ENCODE data around the gene RERE.

RERE gene

GRCh38 chr1:8415526-8416278 is 401.7 kb downstream of the RERE start:
- DNase-seq = no peak

DNA sequence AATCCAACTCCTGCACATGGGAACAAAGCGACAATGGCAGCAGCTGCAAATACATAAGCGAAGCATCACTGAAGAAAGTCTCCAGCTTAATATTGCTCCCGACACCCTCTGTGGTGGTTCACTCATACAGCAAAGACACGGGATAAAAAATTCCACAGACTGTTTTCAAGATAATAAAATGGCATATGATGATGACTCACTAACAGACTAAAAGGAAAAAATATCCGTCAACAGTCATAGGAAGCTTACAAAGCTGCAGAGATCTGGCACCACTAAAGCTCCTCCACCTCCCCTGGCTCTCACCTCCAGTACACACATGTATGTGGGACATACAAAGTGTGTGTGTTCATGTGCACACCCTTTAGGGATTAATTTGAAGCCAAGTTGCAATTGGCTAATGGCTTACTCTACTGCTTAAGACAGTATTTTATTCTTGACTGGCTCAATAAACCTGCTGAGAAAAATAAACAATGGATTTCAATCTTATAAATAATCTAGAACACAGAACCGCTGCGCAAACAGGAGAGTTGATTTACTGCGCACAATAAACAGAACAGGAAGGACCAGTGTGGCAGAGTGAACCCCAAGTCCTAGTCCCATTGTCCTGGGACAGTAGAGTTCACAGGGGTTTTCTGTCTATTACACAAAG is 405.1 kb downstream of the RERE start:
- DNase-seq = no peak

DNA sequence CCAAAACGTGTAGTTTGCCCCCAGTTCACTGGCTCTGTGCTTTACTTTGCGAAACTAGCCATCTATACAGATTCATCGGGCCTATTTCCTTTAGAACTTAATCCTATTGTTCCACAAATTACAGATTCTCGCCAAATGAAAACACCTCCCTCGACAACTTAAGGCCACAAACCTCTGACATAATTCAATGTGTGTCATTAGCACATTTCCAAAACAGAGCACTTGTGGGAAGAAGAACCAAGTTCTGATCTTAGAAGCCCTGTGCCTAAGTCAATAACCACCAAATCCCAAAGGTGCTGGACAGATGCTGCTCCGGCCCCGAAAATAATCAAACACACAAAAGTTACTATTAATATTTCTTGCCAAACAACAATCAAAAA is 405.6 kb downstream of the RERE start:
- DNase-seq = no peak

DNA sequence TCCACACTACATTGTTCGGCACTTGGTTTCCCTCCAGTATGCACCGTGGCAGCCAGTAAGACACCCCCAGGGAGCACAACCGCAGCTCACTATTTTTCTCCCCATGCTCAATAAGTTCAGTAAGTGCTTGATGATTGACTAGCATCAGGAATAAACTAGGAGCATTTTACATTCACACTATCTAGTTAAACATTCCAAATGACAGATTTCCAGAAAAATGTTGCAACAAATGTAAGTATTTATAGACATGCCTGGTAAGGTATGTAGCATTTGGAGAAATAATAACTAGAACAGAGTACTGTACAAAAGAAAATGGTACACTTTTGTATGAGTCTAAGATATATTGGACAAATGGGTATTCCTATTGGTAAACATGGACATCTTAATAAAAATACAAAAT is 406.6 kb downstream of the RERE start:
- no peak for DNase-seq

DNA sequence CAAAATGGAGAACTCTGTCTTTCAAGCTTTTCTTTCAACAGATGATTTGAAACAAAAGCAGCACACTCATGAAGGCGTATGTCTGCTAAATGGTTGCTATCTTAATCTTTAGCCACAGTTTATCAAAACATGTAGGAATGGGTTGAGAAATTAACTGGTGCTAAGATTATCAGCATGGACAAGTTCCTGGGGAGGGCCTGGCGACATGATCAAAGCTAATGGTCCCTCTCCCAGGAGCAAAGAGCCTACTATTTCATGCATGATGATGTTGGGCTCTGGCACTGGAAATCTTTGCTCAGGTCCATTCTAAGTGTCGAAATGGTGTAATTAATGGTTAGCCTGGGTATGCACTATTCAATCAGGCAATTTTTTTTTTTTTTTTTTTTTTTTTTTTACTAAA is 407.8 kb downstream of the RERE start:
- no peak for DNase-seq

DNA sequence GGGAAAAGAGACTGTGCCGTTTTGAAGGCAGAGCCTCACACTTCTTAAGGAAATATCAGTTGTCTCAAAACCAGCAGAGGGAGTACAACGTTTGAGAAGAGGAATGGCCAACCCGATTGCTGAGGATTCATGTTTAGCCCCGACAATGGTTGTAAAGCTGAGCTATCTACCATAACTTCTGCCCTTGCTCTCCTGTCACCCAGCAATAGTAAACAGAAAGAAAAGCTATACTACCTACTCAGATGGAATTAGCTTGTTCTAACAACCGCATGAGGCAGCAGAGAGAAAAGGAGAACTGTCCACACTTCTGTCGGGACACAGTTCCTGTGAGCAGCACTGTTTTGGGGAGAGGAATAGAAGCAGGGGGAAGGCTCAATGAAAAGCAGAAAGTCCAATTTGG is 408.3 kb downstream of the RERE start:
- no peak for DNase-seq

- DNase-seq = peak; percentile 5
Observed at GRCh38 chr1:8408151-8408839, 409.1 kb downstream of the RERE start.

GRCh38 chr1:8407652-8408051 is 409.8 kb downstream of the RERE start:
- no peak for DNase-seq

DNA sequence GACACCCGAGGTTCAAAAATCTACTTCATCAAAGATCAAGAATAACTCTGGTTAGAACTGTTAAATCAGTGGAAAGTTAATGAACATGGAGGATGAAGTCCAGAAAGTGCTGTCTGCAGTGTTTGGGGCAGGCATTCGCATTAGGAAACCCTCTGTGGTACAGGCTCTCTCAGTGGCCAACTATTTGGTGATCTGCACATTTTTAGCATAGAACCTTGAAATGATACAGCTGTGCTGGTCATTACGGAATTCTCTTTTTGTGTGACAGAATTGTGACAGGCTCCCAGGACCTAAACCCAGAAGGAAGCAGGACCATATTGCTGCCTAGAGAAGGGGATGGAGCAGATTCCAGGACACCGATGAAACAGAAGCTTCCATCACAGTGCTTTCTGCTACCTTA is 410.5 kb downstream of the RERE start:
- DNase-seq = no peak

- DNase-seq = no peak
Observed at GRCh38 chr1:8406011-8406410, 411.4 kb downstream of the RERE start.

GRCh38 chr1:8404460-8405370 is 412.7 kb downstream of the RERE start:
- no peak for DNase-seq

DNA sequence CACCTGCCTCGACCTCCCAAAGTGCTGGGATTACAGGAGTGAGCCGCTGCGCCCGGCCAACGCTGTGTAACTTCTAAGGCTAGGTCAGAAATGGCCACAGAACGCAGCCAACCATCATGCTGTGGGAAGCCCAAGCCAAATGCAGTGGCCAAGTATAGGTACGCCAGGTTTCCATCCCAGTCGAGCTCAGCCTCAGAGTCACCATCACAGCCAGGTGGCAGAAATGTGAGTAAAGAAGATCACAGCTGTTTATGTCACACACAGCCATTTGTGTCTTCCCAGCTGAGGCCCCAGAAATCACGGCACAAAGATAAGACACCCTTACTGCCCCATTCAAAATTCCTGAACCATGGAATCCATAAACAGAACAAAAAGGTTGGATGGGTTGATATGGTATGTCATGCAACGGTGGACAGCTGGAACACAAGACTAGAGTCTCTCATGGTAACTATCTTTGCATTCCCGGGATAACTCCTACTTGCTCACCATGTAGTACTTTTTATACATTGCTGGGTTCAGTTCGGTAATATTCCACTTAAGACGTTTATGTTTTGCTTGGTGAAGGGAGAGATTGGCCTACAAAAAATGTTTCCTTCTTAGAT is 415.2 kb downstream of the RERE start:
- DNase-seq = no peak

- DNase-seq = no peak
Observed at GRCh38 chr1:8398677-8399076, 418.8 kb downstream of the RERE start.

GRCh38 chr1:8398086-8398485 is 419.4 kb downstream of the RERE start:
- no peak for DNase-seq

GRCh38 chr1:8397511-8397910 is 419.9 kb downstream of the RERE start:
- DNase-seq = no peak

GRCh38 chr1:8396786-8397406 is 420.5 kb downstream of the RERE start:
- no peak for DNase-seq

- DNase-seq = no peak
Observed at GRCh38 chr1:8396083-8396785, 421.2 kb downstream of the RERE start.

GRCh38 chr1:8395433-8395866 is 422.0 kb downstream of the RERE start:
- no peak for DNase-seq

DNA sequence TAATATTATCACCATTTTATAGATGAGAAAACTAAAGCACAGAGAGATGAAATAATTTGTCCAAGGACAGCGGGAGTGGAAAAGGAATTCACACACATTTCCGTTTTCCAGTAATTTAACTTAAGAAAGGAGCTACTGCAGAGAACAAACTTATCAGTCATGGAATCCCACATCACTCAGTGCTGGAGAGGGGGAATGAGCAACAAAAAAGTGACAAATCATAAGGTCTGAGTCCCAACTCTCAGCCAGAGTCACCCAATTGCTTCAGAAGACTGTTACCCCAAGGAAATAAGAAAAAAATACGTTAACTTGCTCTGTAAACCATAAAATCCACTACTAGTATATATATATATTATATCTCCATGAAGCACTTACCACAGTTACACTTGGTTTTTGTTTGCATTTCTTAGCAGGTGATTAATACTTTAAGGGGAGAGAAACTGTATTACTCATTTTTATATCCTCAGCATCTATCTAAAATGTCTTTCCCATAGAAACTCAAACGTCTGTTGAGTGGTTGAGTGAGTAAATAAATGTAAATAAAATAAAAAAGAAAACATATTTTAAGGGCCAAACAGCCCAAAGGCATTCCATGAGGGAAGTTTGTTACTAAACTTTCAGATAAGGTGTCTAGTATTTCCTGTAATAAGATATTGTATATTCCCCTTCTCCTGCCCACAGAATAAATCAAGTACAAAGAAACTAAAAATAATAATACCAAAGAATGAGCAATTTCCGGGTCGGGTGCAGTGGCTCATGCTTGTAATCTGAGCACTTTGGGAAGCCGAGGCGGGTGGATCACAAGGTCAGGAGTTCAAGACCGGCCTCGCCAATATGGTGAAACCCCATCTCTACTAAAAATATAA is 422.8 kb downstream of the RERE start:
- DNase-seq = no peak

DNA sequence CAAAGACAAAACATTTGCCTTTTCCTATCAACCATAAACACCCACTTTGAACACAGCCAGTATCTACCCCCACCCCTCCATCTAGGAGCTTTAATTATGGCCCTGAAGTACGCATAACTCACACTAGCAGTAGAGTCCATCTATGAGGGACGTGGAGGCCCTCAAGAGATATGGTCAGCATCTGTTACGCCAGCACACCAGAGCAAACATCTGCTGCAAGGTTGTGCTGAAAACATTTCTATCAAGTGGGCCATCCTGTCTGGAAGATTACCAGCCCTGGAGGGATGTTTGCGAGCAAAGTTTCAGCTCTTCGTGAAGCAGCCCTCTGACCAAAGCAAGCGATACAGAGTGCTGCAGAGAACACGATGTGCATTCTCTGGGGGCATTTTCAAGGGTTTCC is 424.9 kb downstream of the RERE start:
- DNase-seq = no peak

- no peak for DNase-seq
Observed at GRCh38 chr1:8390707-8391106, 426.7 kb downstream of the RERE start.

All from DMS79 (cell line).